ENCODE results near the gene NKAIN2.
"Not testable (repeated sequence)": the region's sequence is repeated elsewhere in the genome, so short reads cannot be mapped to it uniquely, and the experiment has no call there.

NKAIN2 gene

GRCh38 chr6:124433387-124434160 is 629.9 kb downstream of the NKAIN2 start:
- Histone ChIP-seq H3K27ac (ENCODE audit: low read depth, low read length) (no peak overlapping the region), H3K9ac (ENCODE audit: low read length) (no peak overlapping the region), H3K36me3 (ENCODE audit: control insufficient read depth, insufficient read depth, low read length) (no peaks in the 10 kb centered on the region), H3K4me3 (ENCODE audit: low read length) (no peak overlapping the region), H3K27me3 (ENCODE audit: control insufficient read depth, insufficient read depth, low read length) (no peaks in the 10 kb centered on the region), H3K4me1 (ENCODE audit: control insufficient read depth, insufficient read depth, low read length) (no peaks in the 10 kb centered on the region)

- no peaks in the 10 kb centered on the region for H3K27me3 ChIP-seq (ENCODE audit: control insufficient read depth, insufficient read depth, low read length)
- H3K4me1 ChIP-seq (ENCODE audit: control insufficient read depth, insufficient read depth, low read length): no peaks in the 10 kb centered on the region
- H3K27ac ChIP-seq (ENCODE audit: low read depth, low read length): no peak overlapping the region
- no peak overlapping the region for H3K9ac ChIP-seq (ENCODE audit: low read length)
- no peaks in the 10 kb centered on the region for H3K36me3 ChIP-seq (ENCODE audit: control insufficient read depth, insufficient read depth, low read length)
- no peak overlapping the region for H3K4me3 ChIP-seq (ENCODE audit: low read length)
Measured at GRCh38 chr6:124434421-124434820, 630.8 kb downstream of the NKAIN2 start.

DNA sequence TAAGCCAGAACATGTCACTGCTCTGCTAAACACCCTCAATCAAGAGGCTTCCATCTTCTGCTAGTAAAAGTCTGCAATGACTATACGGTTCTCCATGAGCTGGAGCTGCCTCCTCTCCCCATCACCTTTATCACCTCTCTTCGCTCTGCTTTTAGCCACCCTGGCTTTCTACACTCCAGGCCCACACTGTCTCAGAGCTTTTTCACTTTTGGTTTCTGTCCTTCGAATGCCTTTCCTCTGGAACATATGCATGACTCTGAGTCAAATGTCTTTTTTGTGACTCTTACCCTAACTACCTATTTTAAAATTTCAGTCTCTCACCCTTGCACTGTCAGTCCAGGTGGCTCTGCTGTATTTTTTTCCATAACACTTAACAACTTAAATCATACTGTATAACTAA is 633.1 kb downstream of the NKAIN2 start:
- H3K27ac ChIP-seq (ENCODE audit: low read depth, low read length): no peak overlapping the region
- H3K27me3 ChIP-seq (ENCODE audit: control insufficient read depth, insufficient read depth, low read length): no peaks in the 10 kb centered on the region
- no peaks in the 10 kb centered on the region for H3K4me1 ChIP-seq (ENCODE audit: control insufficient read depth, insufficient read depth, low read length)
- H3K9ac ChIP-seq (ENCODE audit: low read length): no peak overlapping the region
- H3K4me3 ChIP-seq (ENCODE audit: low read length): no peak overlapping the region
- no peaks in the 10 kb centered on the region for H3K36me3 ChIP-seq (ENCODE audit: control insufficient read depth, insufficient read depth, low read length)

- Histone ChIP-seq H3K36me3 (ENCODE audit: control insufficient read depth, insufficient read depth, low read length) (no peaks in the 10 kb centered on the region), H3K27ac (ENCODE audit: low read depth, low read length) (no peak overlapping the region), H3K9ac (ENCODE audit: low read length) (no peak overlapping the region), H3K27me3 (ENCODE audit: control insufficient read depth, insufficient read depth, low read length) (no peaks in the 10 kb centered on the region), H3K4me1 (ENCODE audit: control insufficient read depth, insufficient read depth, low read length) (no peaks in the 10 kb centered on the region), H3K4me3 (ENCODE audit: low read length) (no peak overlapping the region)
Measured at GRCh38 chr6:124438546-124439065, 634.9 kb downstream of the NKAIN2 start.

DNA sequence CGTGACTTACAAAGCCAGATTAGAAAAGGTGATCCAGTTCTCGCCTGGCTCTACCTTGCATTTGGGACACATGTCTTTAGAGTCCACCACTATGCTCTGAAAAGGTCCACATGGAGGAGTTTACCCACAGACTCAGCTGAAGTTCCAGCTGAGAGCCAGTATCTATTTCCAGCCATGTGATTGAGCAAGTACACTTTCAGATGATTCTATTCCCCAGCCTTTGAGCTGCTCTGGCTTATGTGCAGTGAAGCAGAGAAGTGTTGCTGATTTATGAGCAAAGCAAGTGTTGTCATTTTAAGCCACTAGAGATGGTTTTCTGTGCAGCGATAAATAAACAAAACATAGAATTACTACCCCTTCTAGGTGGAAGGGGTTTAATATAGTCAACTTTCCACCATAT is 637.8 kb downstream of the NKAIN2 start:
- H3K9ac ChIP-seq (ENCODE audit: low read length): no peak overlapping the region
- H3K36me3 ChIP-seq (ENCODE audit: control insufficient read depth, insufficient read depth, low read length): no peaks in the 10 kb centered on the region
- no peaks in the 10 kb centered on the region for H3K27me3 ChIP-seq (ENCODE audit: control insufficient read depth, insufficient read depth, low read length)
- H3K4me1 ChIP-seq (ENCODE audit: control insufficient read depth, insufficient read depth, low read length): no peaks in the 10 kb centered on the region
- H3K4me3 ChIP-seq (ENCODE audit: low read length): no peak overlapping the region
- no peak overlapping the region for H3K27ac ChIP-seq (ENCODE audit: low read depth, low read length)

DNA sequence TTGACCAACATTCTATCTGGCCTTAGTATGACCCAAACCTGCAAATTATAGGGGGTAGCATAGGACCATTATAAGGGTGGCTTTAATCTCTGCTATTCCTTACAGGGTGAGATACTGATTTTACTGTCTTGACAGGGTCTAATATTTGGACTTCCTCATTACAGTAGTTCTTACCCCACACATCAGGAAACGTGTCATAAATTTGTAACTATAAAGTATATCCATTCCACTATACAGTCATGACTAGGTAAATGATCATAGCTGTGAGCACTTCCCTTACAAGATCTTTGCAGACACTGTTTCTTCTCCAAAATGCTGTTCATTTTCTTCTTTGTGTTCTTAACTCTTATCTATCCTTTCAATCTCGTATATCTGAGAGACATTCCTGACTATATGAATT is 639.9 kb downstream of the NKAIN2 start:
- H3K4me1 ChIP-seq (ENCODE audit: control insufficient read depth, insufficient read depth, low read length): no peaks in the 10 kb centered on the region
- H3K4me3 ChIP-seq (ENCODE audit: low read length): no peak overlapping the region
- no peak overlapping the region for H3K9ac ChIP-seq (ENCODE audit: low read length)
- H3K27ac ChIP-seq (ENCODE audit: low read depth, low read length): no peak overlapping the region
- H3K27me3 ChIP-seq (ENCODE audit: control insufficient read depth, insufficient read depth, low read length): no peaks in the 10 kb centered on the region
- no peaks in the 10 kb centered on the region for H3K36me3 ChIP-seq (ENCODE audit: control insufficient read depth, insufficient read depth, low read length)

- Histone ChIP-seq H3K36me3 (ENCODE audit: control insufficient read depth, insufficient read depth, low read length) (no peaks in the 10 kb centered on the region), H3K27me3 (ENCODE audit: control insufficient read depth, insufficient read depth, low read length) (no peaks in the 10 kb centered on the region), H3K27ac (ENCODE audit: low read depth, low read length) (no peak overlapping the region), H3K9ac (ENCODE audit: low read length) (no peak overlapping the region), H3K4me1 (ENCODE audit: control insufficient read depth, insufficient read depth, low read length) (no peaks in the 10 kb centered on the region), H3K4me3 (ENCODE audit: low read length) (no peak overlapping the region)
Measured at GRCh38 chr6:124445581-124445980, 641.9 kb downstream of the NKAIN2 start.

DNA sequence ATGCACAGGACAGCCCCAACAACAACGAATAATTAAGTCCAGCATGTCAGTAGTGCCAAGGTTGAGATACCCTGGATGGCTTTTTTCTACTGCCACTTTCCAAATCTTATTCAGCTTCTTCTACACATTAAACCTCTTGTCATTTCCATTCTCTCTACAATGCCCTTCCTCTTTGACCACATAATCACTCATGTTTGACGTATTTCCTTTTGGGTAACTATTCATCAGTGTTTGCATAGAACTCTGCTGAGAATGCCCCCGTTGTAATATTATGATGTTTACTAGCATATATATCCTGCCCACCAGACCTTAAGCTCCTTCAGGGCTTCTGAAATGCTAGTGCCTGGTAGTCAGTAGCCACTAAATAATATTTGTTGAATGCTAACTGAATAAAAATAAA is 643.3 kb downstream of the NKAIN2 start:
- Histone ChIP-seq H3K4me1 (ENCODE audit: control insufficient read depth, insufficient read depth, low read length) (no peaks in the 10 kb centered on the region), H3K36me3 (ENCODE audit: control insufficient read depth, insufficient read depth, low read length) (no peaks in the 10 kb centered on the region), H3K4me3 (ENCODE audit: low read length) (no peak overlapping the region), H3K27me3 (ENCODE audit: control insufficient read depth, insufficient read depth, low read length) (no peaks in the 10 kb centered on the region), H3K27ac (ENCODE audit: low read depth, low read length) (no peak overlapping the region), H3K9ac (ENCODE audit: low read length) (no peak overlapping the region)

- no peaks in the 10 kb centered on the region for H3K4me1 ChIP-seq (ENCODE audit: control insufficient read depth, insufficient read depth, low read length)
- H3K4me3 ChIP-seq (ENCODE audit: low read length): no peak overlapping the region
- no peak overlapping the region for H3K27ac ChIP-seq (ENCODE audit: low read depth, low read length)
- H3K9ac ChIP-seq (ENCODE audit: low read length): no peak overlapping the region
- H3K27me3 ChIP-seq (ENCODE audit: control insufficient read depth, insufficient read depth, low read length): no peaks in the 10 kb centered on the region
- no peaks in the 10 kb centered on the region for H3K36me3 ChIP-seq (ENCODE audit: control insufficient read depth, insufficient read depth, low read length)
Measured at GRCh38 chr6:124459268-124459667, 655.6 kb downstream of the NKAIN2 start.

GRCh38 chr6:124462750-124463149 is 659.1 kb downstream of the NKAIN2 start:
- Histone ChIP-seq H3K4me3 (ENCODE audit: low read length) (no peak overlapping the region), H3K36me3 (ENCODE audit: control insufficient read depth, insufficient read depth, low read length) (no peaks in the 10 kb centered on the region), H3K4me1 (ENCODE audit: control insufficient read depth, insufficient read depth, low read length) (no peaks in the 10 kb centered on the region), H3K27me3 (ENCODE audit: control insufficient read depth, insufficient read depth, low read length) (no peaks in the 10 kb centered on the region), H3K27ac (ENCODE audit: low read depth, low read length) (no peak overlapping the region), H3K9ac (ENCODE audit: low read length) (no peak overlapping the region)

- no peaks in the 10 kb centered on the region for H3K36me3 ChIP-seq (ENCODE audit: control insufficient read depth, insufficient read depth, low read length)
- H3K27me3 ChIP-seq (ENCODE audit: control insufficient read depth, insufficient read depth, low read length): no peaks in the 10 kb centered on the region
- H3K4me1 ChIP-seq (ENCODE audit: control insufficient read depth, insufficient read depth, low read length): no peaks in the 10 kb centered on the region
- no peak overlapping the region for H3K9ac ChIP-seq (ENCODE audit: low read length)
- H3K27ac ChIP-seq (ENCODE audit: low read depth, low read length): no peak overlapping the region
- no peak overlapping the region for H3K4me3 ChIP-seq (ENCODE audit: low read length)
Measured at GRCh38 chr6:124463271-124463670, 659.6 kb downstream of the NKAIN2 start.

DNA sequence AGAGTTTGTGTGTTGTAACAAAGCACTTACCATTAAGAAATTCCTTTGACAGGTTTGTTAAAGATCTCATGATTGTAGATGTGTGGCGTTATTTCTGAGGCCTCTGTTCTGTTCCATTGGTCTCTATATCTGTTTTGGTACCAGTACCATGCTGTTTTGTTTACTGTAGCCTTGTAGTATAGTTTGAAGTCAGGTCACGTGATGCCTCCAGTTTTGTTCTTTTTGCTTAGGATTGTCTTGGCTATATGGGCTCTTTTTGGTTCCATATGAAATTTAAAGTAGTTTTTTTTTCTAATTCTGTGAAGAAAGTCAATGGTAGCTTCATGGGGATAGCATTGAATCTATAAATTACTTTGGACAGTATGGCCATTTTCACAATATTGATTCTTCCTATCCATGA is 660.9 kb downstream of the NKAIN2 start:
- H3K27me3 ChIP-seq (ENCODE audit: control insufficient read depth, insufficient read depth, low read length); H3K4me1 ChIP-seq (ENCODE audit: control insufficient read depth, insufficient read depth, low read length); H3K4me3 ChIP-seq (ENCODE audit: low read length); H3K27ac ChIP-seq (ENCODE audit: low read depth, low read length); H3K36me3 ChIP-seq (ENCODE audit: control insufficient read depth, insufficient read depth, low read length); H3K9ac ChIP-seq (ENCODE audit: low read length): not testable (repeated sequence)

- no peaks in the 10 kb centered on the region for H3K36me3 ChIP-seq (ENCODE audit: control insufficient read depth, insufficient read depth, low read length)
- no peak overlapping the region for H3K4me3 ChIP-seq (ENCODE audit: low read length)
- no peaks in the 10 kb centered on the region for H3K4me1 ChIP-seq (ENCODE audit: control insufficient read depth, insufficient read depth, low read length)
- H3K27me3 ChIP-seq (ENCODE audit: control insufficient read depth, insufficient read depth, low read length): no peaks in the 10 kb centered on the region
- H3K9ac ChIP-seq (ENCODE audit: low read length): no peak overlapping the region
- H3K27ac ChIP-seq (ENCODE audit: low read depth, low read length): no peak overlapping the region
Measured at GRCh38 chr6:124466949-124467348, 663.3 kb downstream of the NKAIN2 start.
